ENCODE measurements around the gene SZRD1.

GRCh38 chr1:16349847-16350406, 17.1 kb upstream of the SZRD1 start:
- TF ChIP-seq, protein P1, sequence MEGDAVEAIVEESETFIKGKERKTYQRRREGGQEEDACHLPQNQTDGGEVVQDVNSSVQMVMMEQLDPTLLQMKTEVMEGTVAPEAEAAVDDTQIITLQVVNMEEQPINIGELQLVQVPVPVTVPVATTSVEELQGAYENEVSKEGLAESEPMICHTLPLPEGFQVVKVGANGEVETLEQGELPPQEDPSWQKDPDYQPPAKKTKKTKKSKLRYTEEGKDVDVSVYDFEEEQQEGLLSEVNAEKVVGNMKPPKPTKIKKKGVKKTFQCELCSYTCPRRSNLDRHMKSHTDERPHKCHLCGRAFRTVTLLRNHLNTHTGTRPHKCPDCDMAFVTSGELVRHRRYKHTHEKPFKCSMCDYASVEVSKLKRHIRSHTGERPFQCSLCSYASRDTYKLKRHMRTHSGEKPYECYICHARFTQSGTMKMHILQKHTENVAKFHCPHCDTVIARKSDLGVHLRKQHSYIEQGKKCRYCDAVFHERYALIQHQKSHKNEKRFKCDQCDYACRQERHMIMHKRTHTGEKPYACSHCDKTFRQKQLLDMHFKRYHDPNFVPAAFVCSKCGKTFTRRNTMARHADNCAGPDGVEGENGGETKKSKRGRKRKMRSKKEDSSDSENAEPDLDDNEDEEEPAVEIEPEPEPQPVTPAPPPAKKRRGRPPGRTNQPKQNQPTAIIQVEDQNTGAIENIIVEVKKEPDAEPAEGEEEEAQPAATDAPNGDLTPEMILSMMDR (IDR thresholded peaks at IDR 0.05; ENCODE audit: low read depth, low read length, poor library complexity, severe bottlenecking): no peak
- no peak for TF ChIP-seq EZH2phosphoT487 (IDR thresholded peaks at IDR 0.05; ENCODE audit: borderline replicate concordance, low read length)
